GM18951 (cell line): Measurements from ENCODE around the gene TMEM135.
"Not testable (repeated sequence)": the region's sequence is repeated elsewhere in the genome, so short reads cannot be mapped to it uniquely, and the experiment has no call there.

Experiments
- POLR2A ChIP-seq: IDR thresholded peaks from 4 replicates; pipeline ENCODE4 v1.6.1; 2011; ENCODE audit warnings: mild to moderate bottlenecking; ENCODE audit not compliant: insufficient read length, insufficient read depth; ENCODE audit errors: extremely low read depth
- in situ Hi-C: fragments of 300-500 bp; cut with MboI; formaldehyde crosslinking; loops from one replicate; pipeline ENCODE4 v1.12.0; 2022; ENCODE audit warnings: low sequenced_read_pairs, mixed read lengths, inconsistent platforms; ENCODE audit not compliant: unreplicated experiment

TMEM135 gene

GRCh38 chr11:87148749-87149148, 111.0 kb downstream of the TMEM135 start:
- no peak for TF ChIP-seq POLR2A
- in situ Hi-C loops: no loop called here

GRCh38 chr11:87149782-87150181, 112.0 kb downstream of the TMEM135 start:
- in situ Hi-C loops: not testable (repeated sequence)

GRCh38 chr11:87150936-87151335, 113.2 kb downstream of the TMEM135 start:
- in situ Hi-C loops: no loop called here

GRCh38 chr11:87154246-87154645, 116.5 kb downstream of the TMEM135 start:
- TF ChIP-seq POLR2A: no peak
- in situ Hi-C loops: no loop called here

More at GRCh38 chr11:87150936-87151335, 113.2 kb downstream of the TMEM135 start:
- no peak for TF ChIP-seq POLR2A

- no peak for TF ChIP-seq POLR2A
- in situ Hi-C loops: no loop called here
Measured at GRCh38 chr11:87156970-87157369, 119.2 kb downstream of the TMEM135 start.

GRCh38 chr11:87169076-87169475, 131.3 kb downstream of the TMEM135 start:
- in situ Hi-C loops: not testable (repeated sequence)

- TF ChIP-seq POLR2A: no peak
Measured at GRCh38 chr11:87173185-87174039, 135.7 kb downstream of the TMEM135 start.

GRCh38 chr11:87174870-87175269, 137.1 kb downstream of the TMEM135 start:
- TF ChIP-seq POLR2A: no peak
- in situ Hi-C loops: no loop called here

More at GRCh38 chr11:87173185-87174039, 135.7 kb downstream of the TMEM135 start:
- in situ Hi-C loops: no loop called here

GRCh38 chr11:87176044-87176443, 138.3 kb downstream of the TMEM135 start:
- in situ Hi-C loops: no loop called here
- TF ChIP-seq POLR2A: no peak

GRCh38 chr11:87179621-87180020, 141.9 kb downstream of the TMEM135 start:
- in situ Hi-C loops: no loop called here
- no peak for TF ChIP-seq POLR2A

- in situ Hi-C loops: no loop called here
- TF ChIP-seq POLR2A: no peak
Measured at GRCh38 chr11:87180742-87181141, 143.0 kb downstream of the TMEM135 start.

- in situ Hi-C loops: no loop called here
- TF ChIP-seq POLR2A: no peak
Measured at GRCh38 chr11:87181143-87181542, 143.4 kb downstream of the TMEM135 start.

GRCh38 chr11:87185228-87185627, 147.5 kb downstream of the TMEM135 start:
- in situ Hi-C loops: no loop called here
- TF ChIP-seq POLR2A: no peak

GRCh38 chr11:87187076-87187475, 149.3 kb downstream of the TMEM135 start:
- no peak for TF ChIP-seq POLR2A
- in situ Hi-C loops: no loop called here

GRCh38 chr11:87187930-87188329, 150.2 kb downstream of the TMEM135 start:
- in situ Hi-C loops: no loop called here
- no peak for TF ChIP-seq POLR2A

GRCh38 chr11:87188396-87188795, 150.7 kb downstream of the TMEM135 start:
- in situ Hi-C loops: not testable (repeated sequence)

- in situ Hi-C loops: not testable (repeated sequence)
Measured at GRCh38 chr11:87188921-87189320, 151.2 kb downstream of the TMEM135 start.
